DND-41 (cell line): ENCODE measurements around the gene LRP8.

Experiments used
- CTCF ChIP-seq: IDR thresholded peaks from 2 replicates; pipeline ENCODE4 v1.5.1; 2012; ENCODE audit warnings: borderline replicate concordance, low read length, moderate library complexity, mild to moderate bottlenecking; ENCODE audit not compliant: poor library complexity, severe bottlenecking; ENCODE audit errors: extremely low read depth
- EZH2 ChIP-seq: IDR thresholded peaks from 3 replicates; pipeline ENCODE4 v1.6.1; 2012; ENCODE audit warnings: borderline replicate concordance, low read depth, mild to moderate bottlenecking, moderate library complexity, low read length, inconsistent platforms; ENCODE audit not compliant: severe bottlenecking

- TF ChIP-seq EZH2: no peak
- no peak for TF ChIP-seq CTCF
These were observed 1.7 kb downstream of the LRP8 start for GRCh38 chr1:53326088-53326597.
